Testis (tissue), 3 donors: Measurements from ENCODE around the gene NLRP5. TPM values are rescaled to one million over a fixed set of nuclear protein-coding genes. Genes with fewer than 3 reads are reported as not detected.
"Not testable (repeated sequence)": the region's sequence is repeated elsewhere in the genome, so short reads cannot be mapped to it uniquely, and the experiment has no call there.

Source experiments
- DNase-seq: peaks from one replicate; pipeline ENCODE4 v3.0.0-alpha.2; 2019
- H3K27ac ChIP-seq, 2 donors: fragments of 200-600 bp; sonication (generic); one replicate each; pipeline ENCODE4 v1.5.1; 2019
- H3K27me3 ChIP-seq: fragments of 200-600 bp; sonication (generic); one replicate; pipeline ENCODE4 v1.5.1; 2019
- H3K36me3 ChIP-seq: fragments of 200-600 bp; sonication (generic); one replicate; pipeline ENCODE4 v1.5.1; 2017; ENCODE audit warnings: low read depth; ENCODE audit errors: missing control alignments
- H3K4me1 ChIP-seq: fragments of 200-600 bp; sonication (generic); one replicate; pipeline ENCODE4 v1.5.1; 2019
- H3K4me3 ChIP-seq, 2 donors: fragments of 200-600 bp; sonication (generic); one replicate each; pipeline ENCODE4 v1.5.1; 2017 to 2019
- H3K9me3 ChIP-seq: fragments of 200-600 bp; sonication (generic); one replicate; pipeline ENCODE4 v1.5.1; 2017
- POLR2A ChIP-seq: fragments of 450-650 bp; IDR thresholded peaks from one replicate; pipeline ENCODE4 v1.6.1; 2017; ENCODE audit warnings: antibody characterized with exemption, mild to moderate bottlenecking, moderate library complexity
- WGBS, 2 donors: methylation state at CpG; one replicate each; pipeline ENCODE4 v1.1.5; 2018; 5-methylcytosine and 5-hydroxymethylcytosine counted together
- intact Hi-C: fragments of 100-400 bp; cut with DNase I; formaldehyde crosslinking; loops from one replicate; pipeline ENCODE4 v1.15.1; 2023; ENCODE audit warnings: low total_unique reads
- polyA plus RNA-seq: library from polyadenylated mRNA; stranded (reverse); fragments of 350-450 nt; fragmentation: Illumina TruSeq; extraction: RNeasy Lipid Tissue Mini Kit (QIAGEN cat#74804); gene quantifications from one replicate; pipeline ENCODE4 v1.2.3, GENCODE V29; 2014; ENCODE audit warnings: low read depth, low replicate concordance; ENCODE audit not compliant: insufficient read depth
- total RNA-seq, 2 donors: library from RNA; depleted of rRNA; stranded (reverse); fragments of >200 nt; gene quantifications; one replicate each; pipeline ENCODE4 v1.2.3, GENCODE V29; 2016
- TF ChIP-seq, protein P1 (sequence below), 3 experiments: fragments of 450-650 bp in 2 of 3; fragments of 200-600 bp in 1 of 3; sonication (generic) in 1 of 3; IDR thresholded peaks; one replicate each; pipeline ENCODE4 v1.5.1; 2016 to 2019; ENCODE audit warnings: antibody characterized with exemption in 3 of 3, mild to moderate bottlenecking in 2 of 3, moderate library complexity in 1 of 3

Gene NLRP5
- total and polyA plus RNA-seq, 3 donors from 2014 or later, result 0.47 to 2.8 (median 1.2) TPM

DNA sequence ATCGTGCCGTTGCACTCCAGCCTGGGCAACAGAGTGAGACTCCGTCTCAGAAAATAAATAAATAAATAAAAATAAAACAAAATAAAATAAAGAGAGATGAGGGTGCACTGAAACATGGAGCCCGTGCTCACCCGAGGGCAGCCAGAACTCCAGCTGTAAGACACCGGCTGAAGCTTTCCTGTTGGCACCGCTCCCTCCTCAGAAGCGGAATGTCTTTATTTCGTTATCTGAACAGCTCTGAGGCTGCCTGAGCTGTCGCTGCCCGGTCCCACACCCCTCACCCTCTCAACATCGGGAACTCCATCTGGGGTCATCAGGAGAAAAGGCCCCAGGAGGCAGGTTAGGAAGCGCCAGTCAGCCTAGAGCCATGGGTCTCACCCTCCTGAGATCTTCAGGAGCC lies 110.1 kb downstream of the NLRP5 start:
- H3K36me3 ChIP-seq, result no peaks in the 10 kb centered on the region
- H3K9me3 ChIP-seq, result no peaks in the 10 kb centered on the region
- 64 to 71% methylated on average over 13 of the region's 13 CpGs for WGBS, 2 donors
- DNase-seq, result peak; percentile 57
- no peaks in the 10 kb centered on the region for H3K4me1 ChIP-seq
- H3K27me3 ChIP-seq, result no peaks in the 10 kb centered on the region
- TF ChIP-seq, protein P1, sequence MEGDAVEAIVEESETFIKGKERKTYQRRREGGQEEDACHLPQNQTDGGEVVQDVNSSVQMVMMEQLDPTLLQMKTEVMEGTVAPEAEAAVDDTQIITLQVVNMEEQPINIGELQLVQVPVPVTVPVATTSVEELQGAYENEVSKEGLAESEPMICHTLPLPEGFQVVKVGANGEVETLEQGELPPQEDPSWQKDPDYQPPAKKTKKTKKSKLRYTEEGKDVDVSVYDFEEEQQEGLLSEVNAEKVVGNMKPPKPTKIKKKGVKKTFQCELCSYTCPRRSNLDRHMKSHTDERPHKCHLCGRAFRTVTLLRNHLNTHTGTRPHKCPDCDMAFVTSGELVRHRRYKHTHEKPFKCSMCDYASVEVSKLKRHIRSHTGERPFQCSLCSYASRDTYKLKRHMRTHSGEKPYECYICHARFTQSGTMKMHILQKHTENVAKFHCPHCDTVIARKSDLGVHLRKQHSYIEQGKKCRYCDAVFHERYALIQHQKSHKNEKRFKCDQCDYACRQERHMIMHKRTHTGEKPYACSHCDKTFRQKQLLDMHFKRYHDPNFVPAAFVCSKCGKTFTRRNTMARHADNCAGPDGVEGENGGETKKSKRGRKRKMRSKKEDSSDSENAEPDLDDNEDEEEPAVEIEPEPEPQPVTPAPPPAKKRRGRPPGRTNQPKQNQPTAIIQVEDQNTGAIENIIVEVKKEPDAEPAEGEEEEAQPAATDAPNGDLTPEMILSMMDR (IDR thresholded peaks at IDR 0.05), result no peak
- TF ChIP-seq POLR2A, result no peak
- H3K4me3 ChIP-seq, result no peak overlapping the region
- intact Hi-C loops, result no loop called here
- no peak overlapping the region for H3K27ac ChIP-seq

DNA sequence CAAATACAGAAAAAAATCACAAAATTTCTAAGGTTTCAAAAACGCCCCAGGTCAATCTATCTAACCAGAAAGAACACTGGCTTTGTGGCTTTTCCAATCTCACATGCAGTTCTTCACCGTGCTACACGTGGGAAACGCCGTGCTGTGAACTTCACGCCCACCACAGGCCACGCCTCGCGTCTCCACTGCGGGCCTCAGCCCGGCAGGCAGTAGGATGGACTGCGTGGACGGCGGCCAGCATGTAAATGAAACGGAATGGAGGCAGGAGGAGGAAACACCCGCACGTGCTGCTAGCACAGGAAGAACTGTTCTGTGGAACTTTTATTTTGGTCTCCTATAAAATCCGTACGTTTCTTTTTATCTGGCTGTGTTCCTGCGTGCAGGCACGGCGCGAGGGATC lies 110.7 kb downstream of the NLRP5 start:
- Histone ChIP-seq H3K9me3 (no peaks in the 10 kb centered on the region), H3K27me3 (no peaks in the 10 kb centered on the region), H3K36me3 (no peaks in the 10 kb centered on the region), H3K4me1 (no peaks in the 10 kb centered on the region), H3K27ac (no peak overlapping the region), H3K4me3 (no peak overlapping the region)
- TF ChIP-seq, protein P1 (IDR thresholded peaks at IDR 0.05), result no peak
- no peak for TF ChIP-seq POLR2A
- DNase-seq, result no peak
- intact Hi-C loops, result no loop called here
- 79 to 88% methylated on average over 23 of the region's 23 CpGs for WGBS, 2 donors

DNA sequence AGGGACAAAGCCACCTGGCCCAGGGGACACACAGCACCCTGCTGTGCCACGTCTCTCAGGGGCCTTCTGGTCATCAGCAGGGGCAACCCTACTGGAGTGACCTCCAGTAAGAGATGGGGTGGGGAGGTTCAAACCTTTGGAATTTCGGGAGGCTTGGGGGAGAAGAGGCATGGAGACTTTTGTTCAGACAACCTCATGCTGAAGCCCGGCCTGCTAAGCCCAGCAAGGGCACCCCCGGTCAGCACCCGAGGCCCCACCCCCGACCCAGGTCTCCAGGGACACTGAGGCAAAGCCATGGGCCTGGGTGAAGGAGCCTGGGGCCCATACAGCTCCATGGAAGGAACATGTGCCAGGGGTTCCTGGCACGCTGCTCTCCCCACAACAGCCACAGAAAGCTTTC lies 111.2 kb downstream of the NLRP5 start:
- H3K27ac ChIP-seq, result no peak overlapping the region
- H3K27me3 ChIP-seq, result no peaks in the 10 kb centered on the region
- no peak for DNase-seq
- TF ChIP-seq, protein P1 (IDR thresholded peaks at IDR 0.05), result no peak
- no peak for TF ChIP-seq POLR2A
- intact Hi-C loops, result no loop called here
- no peaks in the 10 kb centered on the region for H3K4me1 ChIP-seq
- H3K9me3 ChIP-seq, result no peaks in the 10 kb centered on the region
- H3K4me3 ChIP-seq, result no peak overlapping the region
- 92 to 100% methylated on average over 1 to 7 of the region's 7 CpGs for WGBS, 2 donors
- no peaks in the 10 kb centered on the region for H3K36me3 ChIP-seq

DNA sequence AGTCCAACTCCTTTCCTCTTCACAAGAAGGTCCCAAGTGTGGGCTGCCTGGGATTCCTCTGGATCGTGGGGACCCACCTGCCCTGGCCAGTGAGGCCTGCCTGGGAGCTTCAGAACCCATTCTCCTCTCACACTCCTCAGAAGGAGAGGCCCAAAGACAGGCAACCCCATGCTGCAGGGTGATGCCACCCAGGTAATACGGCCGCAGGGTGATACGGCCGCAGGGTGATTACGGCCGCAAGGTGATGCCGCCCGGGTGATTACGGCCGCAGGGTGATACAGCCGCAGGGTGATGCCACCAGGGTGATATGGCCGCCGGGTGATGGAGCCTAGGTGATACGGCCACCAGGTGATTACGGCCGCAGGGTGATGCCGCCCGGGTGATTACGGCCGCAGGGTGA lies 111.7 kb downstream of the NLRP5 start:
- H3K27ac ChIP-seq, H3K4me1 ChIP-seq, H3K27me3 ChIP-seq, H3K9me3 ChIP-seq, H3K4me3 ChIP-seq, H3K36me3 ChIP-seq, DNase-seq, intact Hi-C loops: not testable (repeated sequence)
- WGBS, 2 donors, result 92 to 93% methylated on average over 13 to 21 of the region's 21 CpGs

DNA sequence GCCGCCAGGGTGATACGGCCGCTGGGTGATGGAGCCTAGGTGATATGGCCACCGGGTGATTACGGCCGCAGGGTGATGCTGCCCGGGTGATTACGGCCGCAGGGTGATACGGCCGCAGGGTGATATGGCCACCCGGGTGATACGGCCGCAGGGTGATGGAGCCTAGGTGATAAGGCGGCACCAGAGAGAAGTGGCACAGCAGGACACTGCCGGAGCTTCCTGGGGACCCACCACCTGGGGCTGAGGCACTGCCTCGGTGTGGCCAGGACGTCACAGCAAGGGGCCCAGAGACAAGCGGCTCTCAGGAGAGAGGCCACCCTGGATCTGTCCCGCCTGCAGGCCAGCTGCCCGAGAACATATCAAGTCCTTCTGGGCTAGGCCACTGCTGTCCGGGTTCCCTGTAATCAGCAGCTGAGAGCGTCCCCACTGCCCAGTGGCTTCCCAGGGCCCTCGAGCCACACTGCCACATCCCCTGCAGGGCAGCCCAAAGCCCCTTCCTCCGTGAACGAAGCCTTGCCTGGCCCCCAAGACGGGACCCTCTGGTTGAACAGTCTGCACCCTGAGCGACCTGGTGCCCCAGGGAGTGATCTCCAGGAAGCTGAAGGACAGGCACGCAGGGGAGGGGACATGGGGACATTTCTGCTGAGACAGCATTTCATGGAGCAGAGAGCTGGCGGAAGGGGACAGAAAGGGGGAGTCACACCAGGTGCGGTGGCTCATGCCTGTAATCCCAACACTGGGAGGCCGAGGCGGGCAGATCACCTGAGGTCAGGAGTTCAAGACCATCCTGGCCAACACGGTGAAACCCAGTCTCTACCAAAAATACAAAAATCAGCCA lies 112.4 kb downstream of the NLRP5 start:
- no peaks in the 10 kb centered on the region for H3K36me3 ChIP-seq
- intact Hi-C loops, result no loop called here

More for the DNA sequence above, 112.4 kb downstream of the NLRP5 start:
- TF ChIP-seq POLR2A, result no peak
- TF ChIP-seq, protein P1 (IDR thresholded peaks at IDR 0.05), result no peak
- Histone ChIP-seq H3K4me1 (no peaks in the 10 kb centered on the region), H3K4me3 (no peak overlapping the region), H3K9me3 (no peaks in the 10 kb centered on the region), H3K27ac (no peak overlapping the region), H3K27me3 (no peaks in the 10 kb centered on the region)
- no peak for DNase-seq
- 93 to 94% methylated on average over 17 to 31 of the region's 34 CpGs for WGBS, 2 donors
